Measurements from ENCODE around the gene OLFM2.

The OLFM2 gene

DNA sequence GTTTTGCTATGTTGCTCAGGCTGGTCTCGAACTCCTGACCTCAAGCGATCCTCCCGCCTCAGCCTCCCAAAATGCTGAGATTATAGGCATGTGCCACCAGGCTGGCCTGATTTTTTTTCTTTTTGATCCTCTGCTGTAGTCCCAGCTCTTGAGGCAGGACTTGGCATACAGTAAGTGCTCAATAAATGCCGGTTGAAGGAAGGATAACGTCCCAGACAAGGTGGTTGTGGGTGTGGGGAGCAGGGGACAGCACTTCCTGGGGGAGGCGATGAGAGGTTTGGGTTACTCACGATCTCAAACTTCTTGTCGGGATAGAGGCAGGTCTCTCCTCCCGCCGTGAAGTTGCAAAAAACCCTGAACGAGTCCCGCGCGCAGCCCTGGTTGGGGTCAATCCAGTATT, 29.7 kb upstream of the OLFM2 start:
- Histone ChIP-seq H3K27ac (no peak overlapping the region), H3K36me3 (ENCODE audit: control insufficient read depth, insufficient read depth, low read length) (no peaks in the 10 kb centered on the region), H3K27me3 (ENCODE audit: control insufficient read depth, insufficient read depth, low read length) (no peaks in the 10 kb centered on the region), H3K9me3 (ENCODE audit: control insufficient read depth, low read length) (no peaks in the 10 kb centered on the region), H3K4me1 (no peaks in the 10 kb centered on the region), H2AFZ (no peak overlapping the region), H3K4me3 (ENCODE audit: low read depth, low read length) (no peak overlapping the region), H3K79me2 (no peaks in the 10 kb centered on the region), H3K4me2 (ENCODE audit: low read length) (no peak overlapping the region), H3K9ac (no peak overlapping the region)
- TF ChIP-seq, protein P1, sequence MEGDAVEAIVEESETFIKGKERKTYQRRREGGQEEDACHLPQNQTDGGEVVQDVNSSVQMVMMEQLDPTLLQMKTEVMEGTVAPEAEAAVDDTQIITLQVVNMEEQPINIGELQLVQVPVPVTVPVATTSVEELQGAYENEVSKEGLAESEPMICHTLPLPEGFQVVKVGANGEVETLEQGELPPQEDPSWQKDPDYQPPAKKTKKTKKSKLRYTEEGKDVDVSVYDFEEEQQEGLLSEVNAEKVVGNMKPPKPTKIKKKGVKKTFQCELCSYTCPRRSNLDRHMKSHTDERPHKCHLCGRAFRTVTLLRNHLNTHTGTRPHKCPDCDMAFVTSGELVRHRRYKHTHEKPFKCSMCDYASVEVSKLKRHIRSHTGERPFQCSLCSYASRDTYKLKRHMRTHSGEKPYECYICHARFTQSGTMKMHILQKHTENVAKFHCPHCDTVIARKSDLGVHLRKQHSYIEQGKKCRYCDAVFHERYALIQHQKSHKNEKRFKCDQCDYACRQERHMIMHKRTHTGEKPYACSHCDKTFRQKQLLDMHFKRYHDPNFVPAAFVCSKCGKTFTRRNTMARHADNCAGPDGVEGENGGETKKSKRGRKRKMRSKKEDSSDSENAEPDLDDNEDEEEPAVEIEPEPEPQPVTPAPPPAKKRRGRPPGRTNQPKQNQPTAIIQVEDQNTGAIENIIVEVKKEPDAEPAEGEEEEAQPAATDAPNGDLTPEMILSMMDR (IDR thresholded peaks at IDR 0.05) = no peak

DNA sequence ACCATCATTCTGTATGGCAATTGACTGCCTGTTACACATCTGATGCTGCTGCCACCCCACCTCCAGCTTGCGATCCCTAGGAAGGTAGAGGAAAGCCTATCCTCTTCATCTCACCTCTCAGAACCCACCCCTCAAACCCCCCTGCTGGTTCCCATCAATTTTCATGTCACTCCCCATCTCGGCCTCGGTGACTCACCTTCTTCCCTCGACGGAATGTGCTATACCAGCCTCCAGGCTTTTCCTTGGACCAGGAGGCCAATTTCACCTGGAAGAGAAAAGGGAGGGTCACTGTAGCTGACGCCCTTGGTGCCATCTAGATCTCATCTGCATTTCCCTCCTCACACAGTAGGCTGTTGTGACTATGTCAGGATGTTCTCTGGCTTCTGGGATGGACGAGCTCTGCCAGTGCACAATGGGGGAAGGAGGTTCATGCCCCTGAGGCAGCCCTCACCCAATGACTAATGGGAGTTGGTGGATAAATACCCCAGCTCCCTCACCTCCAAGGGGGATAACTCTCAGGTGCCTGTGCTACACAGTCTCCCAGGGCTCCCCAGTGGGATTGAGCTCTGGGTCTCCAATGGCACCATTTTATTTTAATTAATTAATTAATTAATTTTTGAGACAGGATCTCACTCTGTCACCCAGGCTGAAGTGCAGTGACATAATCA, 26.4 kb upstream of the OLFM2 start:
- no peak overlapping the region for H3K9ac ChIP-seq

DNA sequence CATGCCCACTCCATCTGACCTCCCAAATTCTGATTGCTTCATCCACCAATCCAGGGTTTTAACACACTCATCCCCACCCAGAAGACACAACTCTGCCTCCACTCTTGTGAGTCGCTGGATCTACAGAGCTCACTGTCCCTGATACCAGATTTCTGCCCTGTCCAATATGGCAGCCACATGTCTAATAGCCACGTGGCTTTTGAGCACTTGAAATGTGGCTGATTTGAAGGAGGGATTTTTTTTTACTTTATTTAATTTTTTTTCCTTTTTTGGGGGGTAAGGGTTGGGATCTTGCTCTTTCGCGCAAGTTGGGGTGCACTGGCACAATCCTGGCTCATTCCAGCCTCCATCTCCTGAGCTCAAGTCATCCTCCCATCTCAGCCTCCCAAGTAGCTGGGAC, 24.8 kb upstream of the OLFM2 start:
- Histone ChIP-seq H2AFZ (no peak overlapping the region), H3K9ac (no peak overlapping the region), H3K27ac (no peak overlapping the region), H3K27me3 (ENCODE audit: control insufficient read depth, insufficient read depth, low read length) (no peaks in the 10 kb centered on the region), H3K79me2 (no peaks in the 10 kb centered on the region), H3K4me1 (no peaks in the 10 kb centered on the region), H3K9me3 (ENCODE audit: control insufficient read depth, low read length) (no peaks in the 10 kb centered on the region), H3K4me3 (ENCODE audit: low read depth, low read length) (no peak overlapping the region), H3K4me2 (ENCODE audit: low read length) (no peak overlapping the region), H3K36me3 (ENCODE audit: control insufficient read depth, insufficient read depth, low read length) (no peaks in the 10 kb centered on the region)
- TF ChIP-seq, protein P1 (IDR thresholded peaks at IDR 0.05) = no peak

More for the DNA sequence above, 26.4 kb upstream of the OLFM2 start:
- Histone ChIP-seq H3K79me2 (no peaks in the 10 kb centered on the region), H3K27me3 (ENCODE audit: control insufficient read depth, insufficient read depth, low read length) (no peaks in the 10 kb centered on the region), H3K9me3 (ENCODE audit: control insufficient read depth, low read length) (no peaks in the 10 kb centered on the region), H2AFZ (no peak overlapping the region), H3K36me3 (ENCODE audit: control insufficient read depth, insufficient read depth, low read length) (no peaks in the 10 kb centered on the region), H3K4me2 (ENCODE audit: low read length) (no peak overlapping the region), H3K4me3 (ENCODE audit: low read depth, low read length) (no peak overlapping the region), H3K27ac (no peak overlapping the region), H3K4me1 (no peaks in the 10 kb centered on the region)
- TF ChIP-seq, protein P1 (IDR thresholded peaks at IDR 0.05) = no peak

DNA sequence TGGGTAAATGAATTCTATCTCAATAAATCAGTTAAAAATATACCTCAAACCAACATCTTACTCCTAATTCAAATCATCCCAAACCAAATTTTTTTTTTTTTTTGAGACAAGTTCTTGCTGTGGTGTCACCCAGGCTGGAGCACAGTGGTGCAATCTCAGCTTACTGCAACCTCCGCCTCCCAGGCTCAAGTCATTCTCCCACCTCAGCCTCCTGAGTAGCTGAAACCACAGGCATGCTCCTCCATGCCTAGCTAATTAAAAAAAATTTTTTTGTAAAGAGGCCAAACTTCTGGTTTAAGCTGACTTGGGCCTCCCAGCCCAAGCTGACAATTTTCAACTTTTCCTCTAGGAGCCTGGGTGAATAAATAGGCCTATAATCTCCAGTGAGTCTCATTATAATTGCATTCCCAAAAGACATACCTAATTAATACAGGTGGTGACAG, 22.1 kb upstream of the OLFM2 start:
- H3K4me2 ChIP-seq (ENCODE audit: low read length) = no peak overlapping the region
- H2AFZ ChIP-seq = no peak overlapping the region
- no peaks in the 10 kb centered on the region for H3K79me2 ChIP-seq
- no peaks in the 10 kb centered on the region for H3K36me3 ChIP-seq (ENCODE audit: control insufficient read depth, insufficient read depth, low read length)
- no peaks in the 10 kb centered on the region for H3K27me3 ChIP-seq (ENCODE audit: control insufficient read depth, insufficient read depth, low read length)
- no peak overlapping the region for H3K9ac ChIP-seq
- H3K4me1 ChIP-seq = no peaks in the 10 kb centered on the region
- H3K4me3 ChIP-seq (ENCODE audit: low read depth, low read length) = no peak overlapping the region
- H3K9me3 ChIP-seq (ENCODE audit: control insufficient read depth, low read length) = no peaks in the 10 kb centered on the region
- TF ChIP-seq, protein P1 (IDR thresholded peaks at IDR 0.05) = no peak
- H3K27ac ChIP-seq = no peak overlapping the region

DNA sequence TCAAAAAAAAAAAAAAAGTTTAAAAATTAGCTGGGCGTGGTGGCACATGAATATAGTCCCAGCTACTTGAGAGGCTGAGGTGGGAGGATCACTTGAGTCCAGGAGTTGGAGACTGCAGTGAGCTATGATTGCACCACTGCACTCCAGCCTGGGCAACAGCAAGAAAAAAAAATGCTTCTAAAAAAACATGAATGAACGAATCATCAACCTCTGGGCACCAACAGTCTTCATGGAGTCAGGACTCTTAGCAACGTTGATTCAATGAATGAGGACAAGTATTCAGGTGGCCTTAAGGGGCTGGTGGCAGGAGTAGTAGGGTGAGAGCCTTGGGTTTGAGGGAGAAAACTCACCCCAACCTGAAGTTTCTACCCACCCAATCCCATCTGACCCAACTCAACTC, 20.6 kb upstream of the OLFM2 start:
- H3K27ac ChIP-seq = no peak overlapping the region
- no peaks in the 10 kb centered on the region for H3K27me3 ChIP-seq (ENCODE audit: control insufficient read depth, insufficient read depth, low read length)
- H3K9ac ChIP-seq = no peak overlapping the region
- H3K36me3 ChIP-seq (ENCODE audit: control insufficient read depth, insufficient read depth, low read length) = no peaks in the 10 kb centered on the region
- no peak overlapping the region for H3K4me3 ChIP-seq (ENCODE audit: low read depth, low read length)
- TF ChIP-seq, protein P1 (IDR thresholded peaks at IDR 0.05) = no peak
- no peak overlapping the region for H2AFZ ChIP-seq
- no peak overlapping the region for H3K4me2 ChIP-seq (ENCODE audit: low read length)
- no peaks in the 10 kb centered on the region for H3K9me3 ChIP-seq (ENCODE audit: control insufficient read depth, low read length)
- H3K4me1 ChIP-seq = no peaks in the 10 kb centered on the region
- H3K79me2 ChIP-seq = no peaks in the 10 kb centered on the region

Measured in parathyroid adenoma (tissue), 2 donors.